ENCODE data around the gene PLEKHG7.
"Not testable (repeated sequence)": the region's sequence is repeated elsewhere in the genome, so short reads cannot be mapped to it uniquely, and the experiment has no call there.

GRCh38 chr12:92794356-92794755, 91.6 kb downstream of the PLEKHG7 start:
- TF ChIP-seq CTCF (IDR thresholded peaks at IDR 0.05 in 8 of 11, conservative IDR thresholded peaks at IDR 0.05 in 3 of 11); POLR2A (IDR thresholded peaks at IDR 0.05): not testable (repeated sequence)

Data from spleen (tissue), 7 donors.